ENCODE results near the gene CELA2B. TPM values are rescaled to one million over a fixed set of nuclear protein-coding genes. Genes with fewer than 3 reads are reported as not detected.

The CELA2B gene
- total RNA-seq, 1 donor from 2014 or later = not detected

DNA sequence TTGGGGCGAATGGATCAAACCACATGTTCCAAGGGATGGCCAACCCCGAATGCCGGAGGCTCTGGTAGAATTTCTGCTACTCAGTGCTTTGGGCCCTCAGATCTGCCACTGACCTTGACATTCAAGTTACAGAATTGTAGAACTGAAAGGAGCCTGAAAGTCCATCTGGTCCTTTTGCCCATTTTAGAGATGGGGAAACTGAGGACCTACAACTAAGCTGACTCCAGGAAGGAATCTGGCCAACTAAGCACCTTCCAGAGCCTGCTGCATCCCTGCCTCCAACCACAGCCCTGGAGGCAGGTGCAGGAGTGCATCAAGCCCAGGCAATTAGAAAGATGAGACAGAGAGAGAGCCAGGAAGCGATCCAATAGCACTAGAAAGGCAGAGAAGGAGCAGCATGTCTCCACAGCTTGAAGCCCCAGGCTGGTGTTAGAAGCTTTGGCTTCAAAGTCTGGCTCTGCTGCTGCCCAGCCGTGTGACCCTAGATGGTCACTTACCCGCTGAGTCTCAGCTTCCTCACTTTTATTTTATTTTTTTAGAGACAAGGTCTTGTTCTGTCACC is 38.9 kb upstream of the CELA2B start:
- no peak for DNase-seq
- no peaks in the 10 kb centered on the region for H3K9me3 Mint-ChIP-seq
- H3K4me3 Mint-ChIP-seq = no peak overlapping the region
- H3K27me3 Mint-ChIP-seq = no peaks in the 10 kb centered on the region
- no peak overlapping the region for H3K27ac Mint-ChIP-seq
- intact Hi-C loops (cut with micrococcal nuclease) = loop anchor here (10.0 kb wide), 1 partner anchor 312 kb away; no protein-coding TSS in a partner anchor
- no peaks in the 10 kb centered on the region for H3K36me3 Mint-ChIP-seq (ENCODE audit: low read depth)
- peaks cover 3% of the 10 kb centered on the region for H3K4me1 Mint-ChIP-seq

DNA sequence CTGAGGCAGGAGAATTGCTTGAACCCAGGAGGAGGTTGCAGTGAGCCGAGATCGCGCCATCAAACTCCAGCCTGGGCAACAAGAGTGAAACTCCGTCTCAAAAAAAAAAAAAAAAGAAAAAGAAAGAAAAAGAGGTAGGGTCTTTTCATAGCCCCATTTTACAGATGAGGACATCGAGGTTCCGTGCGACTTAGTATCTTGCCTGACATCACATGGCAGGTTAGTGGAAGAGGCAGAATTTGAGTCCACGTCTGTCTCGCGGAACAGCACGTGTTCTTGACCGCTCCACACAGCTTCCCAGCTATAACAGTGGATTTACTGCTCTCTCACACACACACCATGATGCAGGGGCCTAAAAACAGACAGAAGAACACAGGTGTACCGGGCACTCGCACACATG is 36.6 kb upstream of the CELA2B start:
- no peak overlapping the region for H3K27ac Mint-ChIP-seq
- peaks cover 3% of the 10 kb centered on the region for H3K4me1 Mint-ChIP-seq
- intact Hi-C loops (cut with micrococcal nuclease) = loop anchor here (10.0 kb wide), 1 partner anchor 315 kb away; no protein-coding TSS in a partner anchor
- no peak for DNase-seq
- no peak overlapping the region for H3K4me3 Mint-ChIP-seq
- H3K27me3 Mint-ChIP-seq = no peaks in the 10 kb centered on the region
- no peaks in the 10 kb centered on the region for H3K36me3 Mint-ChIP-seq (ENCODE audit: low read depth)
- no peaks in the 10 kb centered on the region for H3K9me3 Mint-ChIP-seq

DNA sequence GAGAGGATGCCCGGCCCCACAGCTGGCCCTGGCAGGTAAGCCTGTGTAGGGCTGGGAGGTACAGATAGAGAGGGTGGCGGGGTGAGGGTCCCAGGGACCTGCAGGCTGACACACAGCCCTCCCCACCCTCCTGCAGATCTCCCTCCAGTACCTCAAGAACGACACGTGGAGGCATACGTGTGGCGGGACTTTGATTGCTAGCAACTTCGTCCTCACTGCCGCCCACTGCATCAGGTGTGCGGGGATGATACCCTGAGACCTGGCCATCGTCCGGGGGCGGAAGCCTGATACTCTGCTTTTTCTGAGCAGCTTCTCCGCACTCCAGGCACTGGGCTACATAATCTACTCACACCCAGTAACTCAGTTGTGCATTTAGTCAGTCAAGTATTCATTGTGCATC is 35.5 kb upstream of the CELA2B start:
- intact Hi-C loops (cut with micrococcal nuclease) = no loop called here
- Mint-ChIP-seq H3K27ac (no peak overlapping the region), H3K9me3 (no peaks in the 10 kb centered on the region), H3K36me3 (ENCODE audit: low read depth) (no peaks in the 10 kb centered on the region), H3K4me1 (peaks cover 2% of the 10 kb centered on the region), H3K4me3 (no peak overlapping the region), H3K27me3 (peaks cover 2% of the 10 kb centered on the region)
- no peak for DNase-seq

DNA sequence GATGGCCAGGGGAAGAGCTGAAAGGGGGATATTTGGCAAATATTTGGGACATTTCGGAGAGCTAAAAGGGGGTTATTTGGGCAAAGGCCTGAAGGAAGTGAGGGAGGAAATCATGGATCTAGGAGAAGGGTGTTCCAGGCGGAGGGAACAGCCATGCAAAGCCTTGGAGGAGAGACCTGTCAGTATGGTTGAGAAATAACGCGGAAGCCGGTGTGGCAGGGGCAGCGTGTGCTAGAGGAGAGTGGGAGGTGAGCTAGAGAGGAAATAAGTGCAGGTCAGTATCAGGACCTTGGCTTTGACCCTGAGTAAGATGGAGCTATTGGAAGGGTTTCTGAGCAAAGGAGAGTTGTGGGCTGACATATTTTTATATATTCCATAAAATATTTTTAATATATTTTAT is 34.7 kb upstream of the CELA2B start:
- Mint-ChIP-seq H3K36me3 (ENCODE audit: low read depth) (no peaks in the 10 kb centered on the region), H3K4me3 (no peak overlapping the region), H3K27me3 (peaks cover 4% of the 10 kb centered on the region), H3K27ac (no peak overlapping the region), H3K9me3 (no peaks in the 10 kb centered on the region), H3K4me1 (peaks cover 5% of the 10 kb centered on the region)
- intact Hi-C loops (cut with micrococcal nuclease) = no loop called here
- no peak for DNase-seq

DNA sequence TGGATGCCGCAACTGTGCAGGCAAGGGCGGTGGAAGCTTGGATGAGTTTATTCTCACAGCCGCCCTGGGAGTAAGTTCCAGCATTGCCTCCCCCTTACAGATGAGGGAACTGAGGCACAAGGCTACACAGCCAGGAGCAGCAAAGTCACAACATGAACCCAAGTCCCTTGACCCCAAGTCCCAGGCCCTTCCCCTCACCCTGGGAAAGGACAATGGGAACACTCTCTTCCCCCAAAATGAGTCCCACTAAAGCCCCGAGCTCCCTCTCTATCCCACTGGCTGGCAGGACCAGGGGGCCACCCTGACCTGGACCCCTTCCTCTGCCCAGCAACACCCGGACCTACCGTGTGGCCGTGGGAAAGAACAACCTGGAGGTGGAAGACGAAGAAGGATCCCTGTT is 33.8 kb upstream of the CELA2B start:
- intact Hi-C loops (cut with micrococcal nuclease) = no loop called here
- no peak for DNase-seq
- Mint-ChIP-seq H3K27ac (no peak overlapping the region), H3K36me3 (ENCODE audit: low read depth) (no peaks in the 10 kb centered on the region), H3K27me3 (peaks cover 4% of the 10 kb centered on the region), H3K9me3 (no peaks in the 10 kb centered on the region), H3K4me1 (peaks cover 5% of the 10 kb centered on the region), H3K4me3 (no peak overlapping the region)

DNA sequence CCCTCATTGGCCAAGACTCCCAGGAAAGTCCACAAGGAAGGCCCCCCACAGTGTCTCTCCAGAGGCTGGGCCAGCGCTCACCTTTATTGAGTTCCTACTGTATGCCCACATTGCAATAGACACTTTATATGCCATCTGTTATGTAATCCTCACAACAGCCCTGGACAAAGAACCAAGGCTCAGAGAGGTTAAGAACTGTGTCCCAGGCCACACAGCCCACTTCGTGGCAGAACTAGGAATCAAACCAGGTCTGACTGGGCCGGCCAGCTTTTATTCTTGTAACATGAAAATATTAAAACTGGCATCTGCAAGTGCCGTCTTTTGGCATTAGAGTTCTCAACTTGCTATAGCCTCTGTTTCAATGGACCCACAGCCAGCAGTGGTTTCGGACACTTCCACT is 33.1 kb upstream of the CELA2B start:
- Mint-ChIP-seq H3K27me3 (peaks cover 4% of the 10 kb centered on the region), H3K9me3 (no peaks in the 10 kb centered on the region), H3K27ac (no peak overlapping the region), H3K4me3 (no peak overlapping the region), H3K4me1 (peaks cover 5% of the 10 kb centered on the region), H3K36me3 (ENCODE audit: low read depth) (no peaks in the 10 kb centered on the region)
- no peak for DNase-seq
- intact Hi-C loops (cut with micrococcal nuclease) = no loop called here

DNA sequence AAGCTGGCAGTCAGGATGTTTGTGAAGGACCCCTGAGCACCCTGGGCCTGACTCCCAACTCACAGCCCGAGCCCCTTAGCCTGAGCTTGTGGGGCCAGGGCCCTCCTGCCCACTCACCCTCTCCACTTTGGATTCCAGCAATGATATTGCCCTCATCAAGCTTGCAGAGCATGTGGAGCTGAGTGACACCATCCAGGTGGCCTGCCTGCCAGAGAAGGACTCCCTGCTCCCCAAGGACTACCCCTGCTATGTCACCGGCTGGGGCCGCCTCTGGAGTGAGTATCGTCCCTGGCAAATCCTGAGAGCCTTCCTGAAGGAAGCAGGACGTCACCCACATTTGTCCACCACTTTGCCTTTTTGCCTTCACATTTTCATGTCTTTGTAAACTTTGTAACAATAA is 32.6 kb upstream of the CELA2B start:
- no peaks in the 10 kb centered on the region for H3K9me3 Mint-ChIP-seq
- H3K27ac Mint-ChIP-seq = no peak overlapping the region
- intact Hi-C loops (cut with micrococcal nuclease) = no loop called here
- H3K4me3 Mint-ChIP-seq = no peak overlapping the region
- peaks cover 5% of the 10 kb centered on the region for H3K4me1 Mint-ChIP-seq
- no peak for DNase-seq
- peaks cover 4% of the 10 kb centered on the region for H3K27me3 Mint-ChIP-seq
- no peaks in the 10 kb centered on the region for H3K36me3 Mint-ChIP-seq (ENCODE audit: low read depth)

DNA sequence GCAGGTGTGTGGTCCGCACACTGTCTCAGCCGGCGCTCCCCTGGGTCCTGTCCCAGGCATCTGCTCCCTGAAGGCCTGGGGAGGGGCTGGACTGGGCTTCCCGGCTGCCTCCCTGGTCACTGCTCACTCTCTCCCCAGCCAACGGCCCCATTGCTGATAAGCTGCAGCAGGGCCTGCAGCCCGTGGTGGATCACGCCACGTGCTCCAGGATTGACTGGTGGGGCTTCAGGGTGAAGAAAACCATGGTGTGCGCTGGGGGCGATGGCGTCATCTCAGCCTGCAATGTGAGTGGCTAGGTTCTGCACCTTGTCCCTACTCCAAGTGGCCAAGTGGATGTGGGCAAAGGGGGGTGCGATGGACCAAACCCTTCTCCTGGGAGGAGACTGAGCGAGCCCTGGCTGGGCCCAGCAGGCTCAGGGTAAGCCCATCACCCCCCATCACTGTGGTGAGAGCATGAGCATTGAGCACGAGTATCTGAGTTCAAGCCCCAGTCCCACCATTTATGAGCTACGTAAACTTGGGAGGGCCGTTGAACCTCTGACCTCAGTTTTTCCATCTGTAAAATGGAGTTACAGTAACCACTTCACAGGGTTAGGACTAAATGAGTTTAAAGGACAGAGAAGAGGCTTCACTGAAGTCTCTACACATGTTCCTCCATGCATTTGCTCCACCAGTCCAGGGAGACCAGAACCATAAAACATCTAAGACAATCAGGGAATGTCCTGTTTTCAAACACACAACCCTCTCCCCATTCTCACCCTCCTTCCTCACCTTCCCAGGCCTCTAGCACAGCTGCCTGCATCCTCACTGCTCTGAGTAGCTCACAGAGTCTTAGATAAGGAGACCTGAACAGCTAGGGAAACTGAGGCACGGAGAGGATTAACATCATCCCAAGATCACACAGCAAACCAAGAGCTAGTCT is 31.2 kb upstream of the CELA2B start:
- no peak overlapping the region for H3K27ac Mint-ChIP-seq
- H3K4me3 Mint-ChIP-seq = no peak overlapping the region
- intact Hi-C loops (cut with micrococcal nuclease) = no loop called here

DNA sequence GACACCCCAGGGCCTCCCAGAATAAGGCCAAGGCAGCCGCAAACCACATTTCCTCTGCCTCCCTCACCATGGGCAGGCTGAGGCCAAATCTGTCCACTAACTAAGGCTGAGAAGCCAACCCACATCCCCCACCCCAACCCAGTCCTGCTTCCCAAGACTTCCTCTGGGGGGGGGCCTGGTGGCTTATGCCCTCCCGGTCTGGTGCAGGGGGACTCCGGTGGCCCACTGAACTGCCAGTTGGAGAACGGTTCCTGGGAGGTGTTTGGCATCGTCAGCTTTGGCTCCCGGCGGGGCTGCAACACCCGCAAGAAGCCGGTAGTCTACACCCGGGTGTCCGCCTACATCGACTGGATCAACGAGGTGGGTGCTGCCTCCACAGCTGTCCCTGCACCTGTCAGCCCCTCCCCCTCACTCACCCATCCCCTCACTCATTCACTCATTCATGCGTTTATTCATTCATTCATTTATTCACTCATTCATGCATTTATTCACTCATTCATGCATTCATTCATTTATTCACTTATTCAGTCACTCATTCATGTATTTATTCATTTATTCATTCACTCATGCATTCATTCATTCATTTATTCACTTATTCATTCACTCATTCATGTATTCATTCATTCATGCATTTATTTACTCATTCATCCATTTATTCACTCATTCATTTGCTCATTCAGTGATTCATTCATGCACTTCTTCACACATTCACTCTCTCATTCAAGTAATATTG is 30.3 kb upstream of the CELA2B start:
- Mint-ChIP-seq H3K4me1 (peaks cover 5% of the 10 kb centered on the region), H3K36me3 (ENCODE audit: low read depth) (no peaks in the 10 kb centered on the region), H3K4me3 (no peak overlapping the region), H3K9me3 (no peaks in the 10 kb centered on the region), H3K27ac (no peak overlapping the region), H3K27me3 (peaks cover 7% of the 10 kb centered on the region)
- no peak for DNase-seq
- intact Hi-C loops (cut with micrococcal nuclease) = no loop called here

More for the DNA sequence above, 31.2 kb upstream of the CELA2B start:
- peaks cover 7% of the 10 kb centered on the region for H3K27me3 Mint-ChIP-seq
- no peak for DNase-seq
- no peaks in the 10 kb centered on the region for H3K36me3 Mint-ChIP-seq (ENCODE audit: low read depth)
- H3K9me3 Mint-ChIP-seq = no peaks in the 10 kb centered on the region
- H3K4me1 Mint-ChIP-seq = peaks cover 5% of the 10 kb centered on the region

DNA sequence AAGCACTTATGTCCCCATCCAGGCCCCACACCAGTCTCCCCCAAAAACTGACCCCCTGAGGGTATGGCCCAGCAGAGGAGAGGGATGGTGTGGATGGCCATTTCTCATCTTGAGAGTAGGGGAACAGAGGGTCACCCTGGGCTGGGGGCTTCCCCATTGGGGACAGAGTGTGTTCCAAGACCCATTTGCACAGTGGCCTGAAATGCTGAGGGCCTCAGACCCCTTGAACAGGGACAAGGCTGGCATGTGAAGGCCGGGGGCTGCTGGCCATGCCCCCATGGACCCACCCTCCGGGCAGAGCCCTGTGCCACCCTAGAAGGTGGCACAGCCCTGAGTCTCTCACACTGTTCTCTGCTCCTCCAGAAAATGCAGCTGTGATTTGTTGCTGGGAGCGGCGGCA is 29.7 kb upstream of the CELA2B start:
- Mint-ChIP-seq H3K4me1 (peaks cover 5% of the 10 kb centered on the region), H3K27ac (no peak overlapping the region), H3K27me3 (peaks cover 11% of the 10 kb centered on the region), H3K4me3 (no peak overlapping the region), H3K36me3 (ENCODE audit: low read depth) (no peaks in the 10 kb centered on the region), H3K9me3 (no peaks in the 10 kb centered on the region)
- intact Hi-C loops (cut with micrococcal nuclease) = no loop called here
- DNase-seq = no peak

DNA sequence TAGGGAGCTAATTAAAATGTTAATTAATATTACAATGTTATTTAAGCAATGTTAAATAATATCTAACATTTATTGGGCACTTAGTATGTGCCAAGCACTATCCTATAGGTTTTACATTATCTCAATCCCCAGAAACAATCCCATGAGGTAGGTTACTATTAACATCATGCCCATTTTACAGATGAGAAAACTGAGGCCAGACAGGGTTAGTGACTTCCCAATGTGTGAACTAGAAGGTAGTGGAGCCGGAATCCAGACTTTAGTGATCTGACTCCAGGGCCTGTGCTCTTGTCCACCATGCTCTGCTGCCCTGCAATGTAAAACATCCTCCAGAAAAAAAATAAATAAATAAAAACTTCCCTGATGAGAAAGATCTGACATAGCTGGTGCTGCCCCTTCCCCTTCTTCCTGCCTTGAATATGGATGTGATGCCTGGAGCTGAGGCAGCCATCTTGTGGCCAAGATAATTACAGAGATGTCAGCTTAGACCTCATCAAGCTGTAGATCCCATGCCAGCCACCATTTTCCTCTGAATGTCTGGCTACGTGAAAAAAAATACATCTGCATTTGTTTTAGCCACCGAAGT is 26.9 kb upstream of the CELA2B start:
- no peak for DNase-seq
- Mint-ChIP-seq H3K9me3 (no peaks in the 10 kb centered on the region), H3K27me3 (peaks cover 11% of the 10 kb centered on the region), H3K27ac (no peak overlapping the region), H3K36me3 (ENCODE audit: low read depth) (no peaks in the 10 kb centered on the region), H3K4me1 (peaks cover 5% of the 10 kb centered on the region), H3K4me3 (no peak overlapping the region)
- intact Hi-C loops (cut with micrococcal nuclease) = no loop called here

DNA sequence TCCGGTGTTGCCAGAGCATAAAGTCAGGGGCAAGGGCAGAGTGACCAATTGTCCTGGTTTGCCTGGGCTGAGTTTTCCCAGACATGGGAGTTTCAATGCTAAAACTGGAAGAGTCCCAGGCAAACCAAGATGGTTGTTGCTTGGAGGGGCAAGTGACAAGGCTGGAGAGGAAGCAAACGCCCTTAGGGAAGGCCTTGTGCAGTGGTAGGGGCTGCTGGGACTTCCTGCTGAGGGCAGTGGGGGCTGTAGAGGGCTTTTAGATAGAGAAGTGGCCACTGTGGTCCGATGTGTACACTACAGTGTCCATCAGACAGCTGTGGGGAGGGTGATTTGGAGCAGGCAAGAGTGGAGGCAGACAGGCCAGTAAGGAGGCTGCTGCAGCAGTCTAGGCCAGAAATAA is 26.3 kb upstream of the CELA2B start:
- H3K36me3 Mint-ChIP-seq (ENCODE audit: low read depth) = no peaks in the 10 kb centered on the region
- peaks cover 5% of the 10 kb centered on the region for H3K4me1 Mint-ChIP-seq
- H3K27ac Mint-ChIP-seq = no peak overlapping the region

DNA sequence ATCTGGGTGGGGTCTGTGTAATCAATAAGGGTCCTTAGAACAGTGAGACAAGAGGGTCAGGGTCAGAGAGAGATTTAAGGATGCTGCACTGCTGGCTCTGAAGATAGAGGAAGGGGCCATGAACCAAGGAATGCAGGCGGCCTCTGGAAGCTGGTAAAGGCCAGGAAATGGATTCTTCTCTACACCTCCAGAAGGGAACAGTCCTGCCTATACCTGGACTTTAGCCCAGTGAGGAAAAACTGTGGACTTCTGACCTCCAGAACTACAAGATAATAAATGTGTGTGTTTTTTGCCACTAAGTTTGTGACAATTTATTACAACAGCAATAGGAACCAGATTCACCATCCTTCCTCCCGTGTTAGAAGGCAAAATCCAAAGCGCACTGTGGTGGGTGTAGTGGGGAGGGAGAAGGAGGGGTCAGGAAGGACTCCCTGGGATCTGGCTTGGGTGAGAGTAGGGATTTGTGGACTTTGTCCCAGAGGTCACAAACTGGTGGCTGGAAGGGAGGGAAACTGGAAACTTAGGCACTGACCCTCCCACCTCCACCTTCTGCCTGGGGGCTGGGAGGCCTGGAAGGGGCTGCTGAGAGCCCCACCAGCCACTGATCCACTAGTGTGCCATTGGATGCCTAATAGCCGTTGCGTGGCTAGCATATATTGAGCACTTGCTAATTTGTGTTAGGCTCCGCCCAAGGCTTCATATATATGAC is 24.7 kb upstream of the CELA2B start:
- intact Hi-C loops (cut with micrococcal nuclease) = no loop called here

More for the DNA sequence above, 26.3 kb upstream of the CELA2B start:
- no peak for DNase-seq
- peaks cover 11% of the 10 kb centered on the region for H3K27me3 Mint-ChIP-seq
- no peaks in the 10 kb centered on the region for H3K9me3 Mint-ChIP-seq
- intact Hi-C loops (cut with micrococcal nuclease) = no loop called here
- H3K4me3 Mint-ChIP-seq = no peak overlapping the region

More for the DNA sequence above, 24.7 kb upstream of the CELA2B start:
- Mint-ChIP-seq H3K9me3 (no peaks in the 10 kb centered on the region), H3K36me3 (ENCODE audit: low read depth) (no peaks in the 10 kb centered on the region), H3K4me1 (no peaks in the 10 kb centered on the region), H3K27me3 (peaks cover 8% of the 10 kb centered on the region), H3K4me3 (no peak overlapping the region), H3K27ac (no peak overlapping the region)
- no peak for DNase-seq
